Tibial artery (tissue), 4 donors: Measurements from ENCODE around the gene CHST13.

Experiments used
- DNase-seq, 2 donors: peaks; one replicate each; pipeline ENCODE4 v3.0.0-alpha.2; 2019
- H3K27ac ChIP-seq, 2 donors: fragments of 200-600 bp; sonication (generic) in 1 of 2; 1 replicate in 1 of 2; 2 replicates in 1 of 2; pipeline ENCODE4 v1.5.1; 2018 to 2019; ENCODE audit warnings: mild to moderate bottlenecking in 1 of 2
- H3K27me3 ChIP-seq, 2 donors: fragments of 200-600 bp; sonication (generic) in 1 of 2; one replicate each; pipeline versions ENCODE4 v1.5.1 to v1.6.0; 2016 to 2019
- H3K36me3 ChIP-seq, 3 donors: fragments of 200-600 bp; sonication (generic) in 2 of 3; one replicate each; pipeline ENCODE4 v1.5.1; 2016 to 2019; ENCODE audit warnings: mild to moderate bottlenecking in 2 of 3
- H3K4me1 ChIP-seq, 4 donors: fragments of 200-600 bp; sonication (generic) in 2 of 4; 1 replicate in 3 of 4; 2 replicates in 1 of 4; pipeline ENCODE4 v1.5.1; 2016 to 2019
- H3K4me3 ChIP-seq, 2 donors: fragments of 200-600 bp; sonication (generic) in 1 of 2; 1 replicate in 1 of 2; 2 replicates in 1 of 2; pipeline ENCODE4 v1.5.1; 2018 to 2019; ENCODE audit warnings: mild to moderate bottlenecking in 2 of 2
- H3K9me3 ChIP-seq, 3 donors: fragments of 200-600 bp; sonication (generic) in 1 of 3; one replicate each; pipeline ENCODE4 v1.5.1; 2016 to 2019
- CTCF ChIP-seq, 2 experiments: fragments of 200-600 bp in 1 of 2; fragments of 450-650 bp in 1 of 2; IDR thresholded peaks; one replicate each; pipeline ENCODE4 v1.5.1; 2017 to 2019; ENCODE audit warnings: antibody characterized with exemption in 2 of 2, mild to moderate bottlenecking in 1 of 2, moderate library complexity in 1 of 2
- intact Hi-C: fragments of 100-400 bp; cut with DNase I; formaldehyde crosslinking; loops from one replicate; pipeline ENCODE4 v1.15.0; 2023; ENCODE audit warnings: low total_unique reads

CHST13 gene

GRCh38 chr3:126554560-126555525 lies 30.9 kb downstream of the CHST13 start:
- no peak overlapping the region for H3K4me3 ChIP-seq
- H3K9me3 ChIP-seq: no peaks in the 10 kb centered on the region
- no peaks in the 10 kb centered on the region for H3K4me1 ChIP-seq
- no peaks in the 10 kb centered on the region for H3K36me3 ChIP-seq
- peak in 1 of 2 donors; percentile 38 for DNase-seq
- no peak for TF ChIP-seq CTCF (IDR thresholded peaks at IDR 0.05)
- intact Hi-C loops: no loop called here
- H3K27ac ChIP-seq: no peak overlapping the region
- H3K27me3 ChIP-seq: peaks cover 0 to 30% of the 10 kb centered on the region in 2 donors

- no peak for TF ChIP-seq CTCF (IDR thresholded peaks at IDR 0.05)
- no peak overlapping the region for H3K27ac ChIP-seq
- no peak overlapping the region for H3K4me3 ChIP-seq
- no peaks in the 10 kb centered on the region for H3K4me1 ChIP-seq
- H3K9me3 ChIP-seq: no peaks in the 10 kb centered on the region
- H3K36me3 ChIP-seq: no peaks in the 10 kb centered on the region
- DNase-seq: peak in 1 of 2 donors; percentile 40
- intact Hi-C loops: no loop called here
- H3K27me3 ChIP-seq: peaks cover 0 to 24% of the 10 kb centered on the region in 2 donors
Measured at GRCh38 chr3:126555795-126556636, 32.1 kb downstream of the CHST13 start.

GRCh38 chr3:126556637-126557414 lies 32.9 kb downstream of the CHST13 start:
- no peak overlapping the region for H3K27ac ChIP-seq
- TF ChIP-seq CTCF (IDR thresholded peaks at IDR 0.05): no peak
- peaks cover 0 to 21% of the 10 kb centered on the region in 2 donors for H3K27me3 ChIP-seq
- H3K4me3 ChIP-seq: no peak overlapping the region
- H3K4me1 ChIP-seq: no peaks in the 10 kb centered on the region
- DNase-seq: no peak
- no peaks in the 10 kb centered on the region for H3K36me3 ChIP-seq
- no peaks in the 10 kb centered on the region for H3K9me3 ChIP-seq
- intact Hi-C loops: no loop called here

GRCh38 chr3:126557415-126557745 lies 33.4 kb downstream of the CHST13 start:
- intact Hi-C loops: no loop called here
- Histone ChIP-seq H3K4me1 (no peaks in the 10 kb centered on the region), H3K9me3 (peaks cover 0 to 2% (median 0%) of the 10 kb centered on the region in 3 donors), H3K4me3 (no peak overlapping the region), H3K36me3 (no peaks in the 10 kb centered on the region), H3K27me3 (peaks cover 0 to 21% of the 10 kb centered on the region in 2 donors), H3K27ac (no peak overlapping the region)
- peak in 1 of 2 donors; percentile 59 for DNase-seq
- no peak for TF ChIP-seq CTCF (IDR thresholded peaks at IDR 0.05)

- peaks cover 0 to 6% (median 0%) of the 10 kb centered on the region in 3 donors for H3K9me3 ChIP-seq
- DNase-seq: no peak
- H3K27me3 ChIP-seq: peaks cover 0 to 19% of the 10 kb centered on the region in 2 donors
- H3K27ac ChIP-seq: no peak overlapping the region
- H3K4me1 ChIP-seq: no peaks in the 10 kb centered on the region
- H3K4me3 ChIP-seq: no peak overlapping the region
- no peaks in the 10 kb centered on the region for H3K36me3 ChIP-seq
- no peak for TF ChIP-seq CTCF (IDR thresholded peaks at IDR 0.05)
- intact Hi-C loops: no loop called here
Measured at GRCh38 chr3:126557761-126558160, 33.8 kb downstream of the CHST13 start.
